Naive thymus-derived CD4-positive, alpha-beta T cell (primary cell): Measurements from ENCODE around the gene SAMD11. TPM values are rescaled to one million over a fixed set of nuclear protein-coding genes. Genes with fewer than 3 reads are reported as not detected.

Source experiments
- ATAC-seq: fragments of 150-1000 bp; cut with Tn5 transposase; 2 replicates; pipeline ENCODE4 v1.10.0; 2021; ENCODE audit warnings: mild to moderate bottlenecking, moderate library complexity
- CTCF ChIA-PET: fragments of 350-600 bp; sonication (Branson Sonifier 250); formaldehyde crosslinking; loops from one replicate; lab custom pipeline; 2021; ENCODE audit warnings: antibody characterized with exemption; lab: Charles Lee
- POLR2A ChIA-PET: fragments of 350-600 bp; sonication (Branson Sonifier 250); formaldehyde crosslinking; loops from one replicate; lab custom pipeline; 2021; ENCODE audit warnings: antibody characterized with exemption, inconsistent platforms; lab: Charles Lee
- DNase-seq, 9 donors: peaks; one replicate each; pipeline versions ENCODE4 v3.0.0 to v3.0.0-alpha.2; 2020 to 2022; ENCODE audit warnings: mixed read lengths in 1 of 9
- H3K27ac ChIP-seq: one replicate; pipeline ENCODE4 v1.7.0; 2013; ENCODE audit warnings: mild to moderate bottlenecking, low read depth, low read length, moderate library complexity
- H3K27me3 ChIP-seq, 2 donors: one replicate each; pipeline ENCODE4 v1.7.0; 2013; ENCODE audit warnings: low read length in 2 of 2, mild to moderate bottlenecking in 2 of 2, moderate library complexity in 2 of 2; ENCODE audit not compliant: control insufficient read depth in 2 of 2, insufficient read depth in 2 of 2
- H3K36me3 ChIP-seq, 3 experiments: 1 replicate in 2 of 3; 2 replicates in 1 of 3; pipeline ENCODE4 v1.7.0; 2013; ENCODE audit warnings: low read length in 3 of 3, mild to moderate bottlenecking in 3 of 3, moderate library complexity in 1 of 3; ENCODE audit not compliant: insufficient read depth in 3 of 3, control insufficient read depth in 2 of 3
- H3K4me1 ChIP-seq, 2 donors: one replicate each; pipeline ENCODE4 v1.7.0; 2013; ENCODE audit warnings: low read length in 2 of 2, mild to moderate bottlenecking in 2 of 2, moderate library complexity in 1 of 2; ENCODE audit not compliant: control insufficient read depth in 2 of 2, insufficient read depth in 2 of 2
- H3K4me3 ChIP-seq: 2 replicates; pipeline ENCODE4 v1.7.0; 2013; ENCODE audit warnings: mild to moderate bottlenecking, low read length
- H3K9me3 ChIP-seq, 3 experiments: 1 replicate in 2 of 3; 2 replicates in 1 of 3; pipeline ENCODE4 v1.7.0; 2013; ENCODE audit warnings: low read length in 3 of 3; ENCODE audit not compliant: control insufficient read depth in 2 of 3
- H3K27ac Mint-ChIP-seq, 9 donors: one replicate each; pipeline ENCODE4 v1.8.0; 2020 to 2022; ENCODE audit warnings: mixed read lengths in 9 of 9, mild to moderate bottlenecking in 8 of 9, moderate library complexity in 5 of 9, inconsistent platforms in 2 of 9
- H3K27me3 Mint-ChIP-seq, 5 donors: one replicate each; pipeline ENCODE4 v1.8.0; 2021 to 2022; ENCODE audit warnings: mixed read lengths in 5 of 5, mild to moderate bottlenecking in 1 of 5
- H3K36me3 Mint-ChIP-seq, 5 donors: one replicate each; pipeline ENCODE4 v1.8.0; 2020 to 2022; ENCODE audit warnings: mixed read lengths in 5 of 5, mild to moderate bottlenecking in 3 of 5, inconsistent platforms in 1 of 5
- H3K4me1 Mint-ChIP-seq, 7 donors: one replicate each; pipeline ENCODE4 v1.8.0; 2020 to 2022; ENCODE audit warnings: mixed read lengths in 7 of 7, mild to moderate bottlenecking in 3 of 7, inconsistent platforms in 1 of 7
- H3K4me3 Mint-ChIP-seq, 10 donors: one replicate each; pipeline ENCODE4 v1.8.0; 2020 to 2022; ENCODE audit warnings: mild to moderate bottlenecking in 10 of 10, mixed read lengths in 10 of 10, moderate library complexity in 6 of 10, inconsistent platforms in 2 of 10
- H3K9me3 Mint-ChIP-seq, 11 donors: one replicate each; pipeline ENCODE4 v1.8.0; 2020 to 2022; ENCODE audit warnings: mixed read lengths in 11 of 11, mild to moderate bottlenecking in 4 of 11, inconsistent platforms in 1 of 11, moderate library complexity in 1 of 11
- intact Hi-C, 2 donors: fragments of 100-400 bp; cut with micrococcal nuclease; formaldehyde crosslinking; loops; one replicate each; pipeline ENCODE4 v1.15.1; 2023
- polyA plus RNA-seq, 2 donors: library from polyadenylated mRNA; unstranded; fragments of 300-500 nt; fragmentation: Illumina TruSeq; gene quantifications; one replicate each; pipeline ENCODE4 v1.2.3, GENCODE V29; 2021
- total RNA-seq, 6 experiments: library from RNA in 5 of 6; stranded (reverse) in 5 of 6; gene quantifications; 1 replicate in 5 of 6; 2 replicates in 1 of 6; pipeline ENCODE4 v1.2.3 and lab custom pipeline; 2021 to 2026

The SAMD11 gene
- total and polyA plus RNA-seq, 7 experiments from 2014 or later = 0.10 to 0.24 TPM; not detected in 5

DNA sequence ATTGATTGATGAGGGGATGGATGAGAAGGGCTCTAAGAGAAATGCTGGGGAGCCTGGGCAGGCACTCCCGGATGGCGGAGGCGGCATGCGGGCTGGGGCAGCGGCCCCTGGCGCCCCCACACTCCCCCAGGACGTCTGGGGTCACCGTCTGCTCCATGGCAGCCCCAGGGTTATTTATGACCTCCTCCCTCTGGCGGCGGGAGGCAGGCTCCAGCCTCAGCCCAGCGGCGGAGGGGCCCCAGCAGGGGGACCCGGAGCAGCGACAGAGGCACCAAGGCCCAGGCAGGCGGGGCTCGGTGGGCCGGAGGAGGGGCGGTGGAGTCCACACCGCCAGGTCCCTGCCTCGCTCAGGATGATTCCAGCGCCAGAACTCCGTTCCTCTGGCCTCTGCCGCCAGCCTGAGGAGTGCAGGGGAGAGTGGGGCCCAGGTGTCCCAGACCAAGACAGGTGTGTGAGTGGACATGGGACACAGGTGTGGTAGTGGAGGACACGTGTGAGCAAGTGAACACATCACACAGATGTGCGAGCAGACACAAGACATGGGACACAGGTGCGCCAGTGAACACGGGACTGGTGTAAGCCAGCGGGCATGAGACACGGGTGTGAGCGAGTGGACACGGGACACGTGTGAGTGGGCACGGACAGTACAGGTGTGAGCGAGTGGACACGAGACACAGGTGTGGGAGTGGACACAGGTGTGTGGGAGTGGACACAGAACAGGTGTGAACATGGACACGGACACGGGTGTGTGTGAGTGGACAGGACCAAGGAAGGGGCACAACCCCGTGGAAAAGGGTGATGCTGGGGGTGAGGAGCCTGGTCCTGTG is 2.5 kb upstream of the SAMD11 start:
- ChIA-PET CTCF (no interaction called here), POLR2A (no interaction called here)
- peaks cover 31 to 45% (median 43%) of the 10 kb centered on the region in 5 donors for H3K27me3 Mint-ChIP-seq

DNA sequence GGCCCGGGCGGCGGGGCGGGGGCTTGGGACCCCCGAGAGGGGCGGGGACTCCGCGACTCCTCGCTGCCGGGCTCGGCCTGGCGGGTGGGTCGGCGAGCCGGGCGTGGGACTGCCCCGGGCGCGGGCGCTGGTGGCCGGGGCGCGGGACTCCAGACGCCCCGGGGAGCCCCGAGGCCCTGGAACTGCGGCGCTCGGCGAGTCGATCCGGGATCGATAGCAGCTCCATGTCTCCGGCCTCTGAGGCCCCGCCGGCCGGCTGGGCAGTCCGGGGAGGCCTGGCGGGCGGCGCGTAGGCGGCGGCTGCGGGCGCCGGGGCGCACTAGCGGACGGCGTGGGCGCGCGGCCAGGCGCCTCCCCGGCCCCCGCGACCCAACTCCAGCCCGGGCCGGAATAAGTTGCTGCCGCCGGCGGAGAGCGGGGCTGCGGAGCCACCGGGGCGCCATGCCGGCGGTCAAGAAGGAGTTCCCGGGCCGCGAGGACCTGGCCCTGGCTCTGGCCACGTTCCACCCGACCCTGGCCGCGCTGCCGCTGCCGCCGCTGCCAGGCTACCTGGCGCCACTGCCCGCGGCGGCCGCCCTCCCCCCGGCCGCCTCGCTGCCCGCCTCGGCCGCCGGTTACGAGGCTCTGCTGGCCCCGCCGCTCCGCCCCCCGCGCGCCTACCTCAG is 400 bp downstream of the SAMD11 start:
- H3K4me3 Mint-ChIP-seq = peak overlapping the region in 4 of 10 donors; percentile 32 to 72 (median 64)
- intact Hi-C loops = no loop called here
- peaks cover 7 to 21% of the 10 kb centered on the region in 2 donors for H3K4me1 ChIP-seq
- H3K27ac Mint-ChIP-seq = no peak overlapping the region
- H3K27me3 ChIP-seq = peaks cover 7 to 27% of the 10 kb centered on the region in 2 donors
- ChIA-PET POLR2A (no interaction called here), CTCF (no interaction called here)
- ATAC-seq = no peak
- no peak overlapping the region for H3K4me3 ChIP-seq
- peaks cover 0 to 3% (median 0%) of the 10 kb centered on the region in 5 donors for H3K36me3 Mint-ChIP-seq
- no peaks in the 10 kb centered on the region for H3K36me3 ChIP-seq
- no peak for DNase-seq
- H3K4me1 Mint-ChIP-seq = peaks cover 6 to 20% (median 15%) of the 10 kb centered on the region in 7 donors
- H3K27ac ChIP-seq = no peak overlapping the region
- no peaks in the 10 kb centered on the region for H3K9me3 ChIP-seq
- no peaks in the 10 kb centered on the region for H3K9me3 Mint-ChIP-seq
- H3K27me3 Mint-ChIP-seq = peaks cover 30 to 57% (median 37%) of the 10 kb centered on the region in 5 donors

More for the DNA sequence above, 2.5 kb upstream of the SAMD11 start:
- Histone ChIP-seq H3K36me3 (no peaks in the 10 kb centered on the region), H3K9me3 (no peaks in the 10 kb centered on the region), H3K4me3 (no peak overlapping the region), H3K4me1 (peaks cover 7 to 21% of the 10 kb centered on the region in 2 donors), H3K27me3 (peaks cover 6 to 27% of the 10 kb centered on the region in 2 donors), H3K27ac (no peak overlapping the region)
- no peak for DNase-seq
- H3K36me3 Mint-ChIP-seq = peaks cover 0 to 3% (median 0%) of the 10 kb centered on the region in 5 donors
- intact Hi-C loops = no loop called here
- H3K4me1 Mint-ChIP-seq = peaks cover 6 to 20% (median 15%) of the 10 kb centered on the region in 7 donors
- H3K27ac Mint-ChIP-seq = peak overlapping the region in 2 of 9 donors; percentile 12 to 40
- peak; percentile 59 for ATAC-seq
- H3K4me3 Mint-ChIP-seq = peak overlapping the region in 8 of 10 donors; percentile 9 to 72 (median 38)
- no peaks in the 10 kb centered on the region for H3K9me3 Mint-ChIP-seq

DNA sequence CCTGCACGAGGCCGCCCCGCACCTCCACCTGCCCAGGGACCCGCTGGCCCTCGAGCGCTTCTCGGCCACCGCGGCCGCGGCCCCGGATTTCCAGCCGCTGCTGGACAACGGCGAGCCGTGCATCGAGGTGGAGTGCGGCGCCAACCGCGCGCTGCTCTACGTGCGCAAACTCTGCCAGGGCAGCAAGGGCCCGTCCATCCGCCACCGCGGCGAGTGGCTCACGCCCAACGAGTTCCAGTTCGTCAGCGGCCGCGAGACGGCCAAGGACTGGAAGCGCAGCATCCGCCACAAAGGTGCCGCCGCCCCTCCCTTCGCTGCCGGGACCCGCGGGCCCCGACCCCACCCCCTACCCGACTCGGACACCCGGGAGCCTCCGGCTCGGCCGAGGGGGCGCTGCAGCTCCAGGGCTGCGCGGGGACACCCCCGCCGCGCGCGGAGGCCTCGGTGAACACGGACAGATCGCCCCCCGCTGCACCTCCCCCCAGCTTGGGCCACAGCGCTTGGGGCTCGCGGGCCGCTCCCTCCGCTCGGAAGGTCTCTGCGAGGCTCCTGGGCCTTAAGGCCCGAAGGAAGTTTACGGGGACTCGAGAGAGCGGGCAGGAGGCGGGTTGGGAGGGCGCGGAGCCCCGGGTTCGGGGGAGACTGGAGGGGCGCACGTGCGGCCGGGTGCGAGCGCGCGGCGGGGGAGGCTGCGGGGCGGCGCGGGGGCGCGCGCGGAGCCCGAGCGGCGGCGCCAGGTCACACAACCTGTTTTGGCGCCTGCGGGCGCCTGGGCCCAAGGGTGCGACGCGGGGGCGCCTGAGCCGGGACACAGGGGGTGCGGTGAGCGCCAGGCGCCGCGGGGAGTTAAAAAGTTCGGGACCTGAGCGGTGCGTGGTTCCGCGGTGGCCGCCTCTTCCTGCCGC is 1.2 kb downstream of the SAMD11 start:
- no peak overlapping the region for H3K27ac Mint-ChIP-seq
- peak overlapping the region in 8 of 10 donors; percentile 8 to 72 (median 38) for H3K4me3 Mint-ChIP-seq
- Histone ChIP-seq H3K36me3 (no peaks in the 10 kb centered on the region), H3K9me3 (no peaks in the 10 kb centered on the region), H3K27me3 (peaks cover 7 to 27% of the 10 kb centered on the region in 2 donors), H3K27ac (no peak overlapping the region), H3K4me1 (peaks cover 7 to 21% of the 10 kb centered on the region in 2 donors), H3K4me3 (peak overlapping the region; percentile 44)
- intact Hi-C loops = loop anchor here in 1 of 2 donors (1.0 kb wide), 1 partner anchor 34 kb away; the partner anchor contains the start of gene NOC2L
- no peaks in the 10 kb centered on the region for H3K9me3 Mint-ChIP-seq
- POLR2A ChIA-PET = no interaction called here
- H3K4me1 Mint-ChIP-seq = peaks cover 6 to 20% (median 15%) of the 10 kb centered on the region in 7 donors
- peaks cover 26 to 59% (median 37%) of the 10 kb centered on the region in 5 donors for H3K27me3 Mint-ChIP-seq
- CTCF ChIA-PET = no interaction called here
- DNase-seq (no peak), ATAC-seq (no peak)
- peaks cover 0 to 3% (median 0%) of the 10 kb centered on the region in 5 donors for H3K36me3 Mint-ChIP-seq

DNA sequence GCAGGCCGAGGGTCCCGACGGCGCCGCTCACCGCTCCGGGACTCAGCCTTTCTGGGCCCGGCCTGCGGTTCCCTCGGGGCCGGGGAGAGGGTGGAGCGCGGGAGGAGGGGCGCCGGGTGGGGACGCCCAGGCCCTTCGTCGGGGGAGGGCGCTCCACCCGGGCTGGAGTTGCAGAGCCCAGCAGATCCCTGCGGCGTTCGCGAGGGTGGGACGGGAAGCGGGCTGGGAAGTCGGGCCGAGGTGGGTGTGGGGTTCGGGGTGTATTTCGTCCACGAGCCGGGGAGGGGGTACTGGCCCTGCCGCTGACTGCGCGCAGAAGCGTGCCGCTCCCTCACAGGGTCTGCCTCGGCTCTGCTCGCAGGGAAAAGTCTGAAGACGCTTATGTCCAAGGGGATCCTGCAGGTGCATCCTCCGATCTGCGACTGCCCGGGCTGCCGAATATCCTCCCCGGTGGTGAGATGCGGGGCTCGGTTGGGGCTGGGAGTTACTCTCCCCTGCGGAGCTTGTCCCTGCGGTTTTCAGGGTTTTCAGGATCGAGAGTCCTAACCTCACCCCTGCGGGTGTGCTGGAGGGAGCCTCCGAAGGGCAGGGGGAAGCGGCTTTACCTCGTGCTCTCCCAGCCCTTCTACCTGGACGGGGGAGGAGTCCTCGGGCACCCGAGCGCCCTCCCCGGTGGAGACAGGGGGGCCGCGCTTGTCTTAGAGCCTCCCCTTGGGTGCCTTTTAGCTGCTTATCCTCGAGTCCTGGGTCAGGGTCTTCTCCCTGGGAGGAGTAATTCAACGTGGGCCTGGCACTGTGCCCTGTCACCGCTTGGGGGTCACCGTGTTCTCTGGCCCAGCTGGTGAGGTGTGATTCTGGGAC is 2.1 kb downstream of the SAMD11 start:
- peaks cover 17 to 51% (median 31%) of the 10 kb centered on the region in 5 donors for H3K27me3 Mint-ChIP-seq

DNA sequence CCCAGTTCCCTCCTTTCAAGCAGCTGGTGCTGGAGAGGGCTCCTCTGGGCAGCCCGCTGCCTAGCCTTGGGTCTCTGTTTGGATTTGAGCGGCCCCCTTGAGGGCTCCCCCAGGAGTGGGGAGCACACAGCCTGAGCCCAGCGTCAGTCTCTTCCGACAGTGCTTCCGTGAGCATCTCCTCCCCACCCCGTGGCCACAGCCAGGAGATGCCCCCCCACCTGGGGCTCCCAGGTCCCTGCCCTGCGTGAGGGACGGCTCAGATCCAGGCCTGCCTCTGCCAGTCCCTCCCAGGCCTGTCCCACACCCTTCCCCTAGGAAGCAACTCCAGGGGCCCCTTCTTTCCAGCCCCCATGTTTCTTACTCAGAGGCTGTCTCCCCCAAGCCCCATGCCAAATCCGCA is 3.5 kb downstream of the SAMD11 start:
- ChIA-PET CTCF (no interaction called here), POLR2A (no interaction called here)
- Mint-ChIP-seq H3K9me3 (no peaks in the 10 kb centered on the region), H3K27ac (no peak overlapping the region), H3K27me3 (peaks cover 15 to 46% (median 21%) of the 10 kb centered on the region in 5 donors), H3K36me3 (no peaks in the 10 kb centered on the region), H3K4me1 (peaks cover 0 to 10% (median 6%) of the 10 kb centered on the region in 7 donors), H3K4me3 (no peak overlapping the region)
- DNase-seq (no peak), ATAC-seq (no peak)
- Histone ChIP-seq H3K4me1 (peaks cover 3 to 11% of the 10 kb centered on the region in 2 donors), H3K4me3 (no peak overlapping the region), H3K9me3 (no peaks in the 10 kb centered on the region), H3K27ac (no peak overlapping the region), H3K36me3 (no peaks in the 10 kb centered on the region), H3K27me3 (peaks cover 7 to 16% of the 10 kb centered on the region in 2 donors)
- intact Hi-C loops = no loop called here

More for the DNA sequence above, 2.1 kb downstream of the SAMD11 start:
- H3K4me3 ChIP-seq = no peak overlapping the region
- Mint-ChIP-seq H3K27ac (peak overlapping the region in 1 of 9 donors; percentile 46), H3K36me3 (peaks cover 0 to 3% (median 0%) of the 10 kb centered on the region in 5 donors), H3K4me3 (peak overlapping the region in 9 of 10 donors; percentile 33 to 76 (median 47)), H3K4me1 (peaks cover 2 to 15% (median 11%) of the 10 kb centered on the region in 7 donors), H3K9me3 (no peaks in the 10 kb centered on the region)
- CTCF ChIA-PET = no interaction called here
- no peaks in the 10 kb centered on the region for H3K36me3 ChIP-seq
- H3K9me3 ChIP-seq = no peaks in the 10 kb centered on the region
- POLR2A ChIA-PET = no interaction called here
- DNase-seq (no peak), ATAC-seq (no peak)
- H3K4me1 ChIP-seq = peaks cover 7 to 19% of the 10 kb centered on the region in 2 donors
- peaks cover 7 to 26% of the 10 kb centered on the region in 2 donors for H3K27me3 ChIP-seq
- H3K27ac ChIP-seq = no peak overlapping the region
- intact Hi-C loops = loop anchor here in 1 of 2 donors (1.0 kb wide), 1 partner anchor 34 kb away; the partner anchor contains the start of gene NOC2L
